Gastroesophageal sphincter (tissue), 2 donors: Measurements from ENCODE around the gene TPRG1L.

Source experiments
- POLR2A ChIP-seq, 2 donors: fragments of 450-650 bp; IDR thresholded peaks; one replicate each; pipeline ENCODE4 v1.6.1; 2017; ENCODE audit warnings: antibody characterized with exemption in 2 of 2, mild to moderate bottlenecking in 2 of 2, moderate library complexity in 1 of 2
- POLR2AphosphoS5 ChIP-seq: sonication (generic); formaldehyde crosslinking; IDR thresholded peaks from one replicate; pipeline ENCODE4 v1.6.1; 2017; ENCODE audit warnings: antibody characterized with exemption

DNA sequence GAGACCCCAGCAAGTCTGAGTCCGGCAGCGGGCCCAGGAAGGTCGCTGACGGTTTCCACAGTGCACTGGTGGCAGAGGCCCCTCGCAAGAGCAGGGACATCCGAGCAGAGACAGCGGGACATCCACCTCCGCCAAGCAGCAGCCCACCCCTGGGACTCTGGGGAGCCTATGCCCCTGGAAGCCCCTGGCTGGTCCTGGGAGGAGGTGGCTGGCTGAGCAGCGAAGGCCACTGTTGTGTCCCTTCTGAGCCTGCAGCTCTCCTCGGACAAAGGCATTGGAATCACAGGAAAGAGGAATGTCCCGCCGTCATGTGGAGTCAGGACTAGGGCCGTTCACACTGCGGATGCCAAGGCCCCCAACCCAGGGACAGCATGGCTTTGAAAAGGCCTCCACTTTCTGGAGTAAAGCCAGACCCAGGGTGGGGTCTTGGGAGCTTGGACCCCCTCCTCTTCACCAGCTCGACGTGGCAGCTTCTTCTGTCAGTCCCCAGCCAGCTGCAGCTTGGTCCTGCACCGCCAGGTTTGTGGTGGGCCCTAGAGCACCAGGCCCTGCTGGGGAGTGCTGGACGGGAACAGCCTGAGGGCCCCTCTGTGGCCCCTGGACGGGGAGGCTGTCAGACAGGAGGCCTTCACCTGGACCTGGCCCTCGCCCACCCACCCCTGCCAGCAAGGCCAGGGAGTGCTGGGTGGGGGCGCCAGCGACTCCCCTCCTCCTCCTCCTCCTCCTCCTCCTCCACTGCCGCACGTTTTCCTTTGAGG, 14.9 kb upstream of the TPRG1L start:
- TF ChIP-seq POLR2A (IDR thresholded peaks at IDR 0.05) = no peak
- no peak for TF ChIP-seq POLR2AphosphoS5
